H9 (cell line): ENCODE measurements around the gene TTC13. TPM values are rescaled to one million over a fixed set of nuclear protein-coding genes. Genes with fewer than 3 reads are reported as not detected.

Experiments
- DNase-seq: peaks from one replicate; pipeline ENCODE4 v3.0.0-alpha.2; 2017
- H2AFZ ChIP-seq: one replicate; pipeline ENCODE4 v1.6.1; 2013; ENCODE audit warnings: mild to moderate bottlenecking, low read length, control low read depth, moderate library complexity
- H2AK5ac ChIP-seq: 2 replicates; pipeline ENCODE4 v1.6.1; 2013; ENCODE audit warnings: low read length, control low read depth, mixed read lengths; ENCODE audit not compliant: insufficient read length
- H2BK120ac ChIP-seq: one replicate; pipeline ENCODE4 v1.6.1; 2013; ENCODE audit warnings: low read depth, mild to moderate bottlenecking, low read length, control low read depth, inconsistent platforms; ENCODE audit not compliant: poor library complexity, severe bottlenecking
- H2BK12ac ChIP-seq: 2 replicates; pipeline ENCODE4 v1.6.1; 2013; ENCODE audit warnings: low read length, control low read depth, mixed read lengths, low read depth; ENCODE audit not compliant: insufficient read length
- H2BK15ac ChIP-seq: 2 replicates; pipeline ENCODE4 v1.6.1; 2013; ENCODE audit warnings: low read depth, low read length, control low read depth
- H2BK20ac ChIP-seq: one replicate; pipeline ENCODE4 v1.6.1; 2013; ENCODE audit warnings: low read depth, mild to moderate bottlenecking, low read length, control low read depth, inconsistent platforms; ENCODE audit not compliant: poor library complexity, severe bottlenecking
- H2BK5ac ChIP-seq: 2 replicates; pipeline ENCODE4 v1.6.1; 2013; ENCODE audit warnings: low read length, control low read depth, mixed read lengths; ENCODE audit not compliant: insufficient read length
- H3K14ac ChIP-seq: 2 replicates; pipeline ENCODE4 v1.6.1; 2013; ENCODE audit warnings: low read length, control low read depth; ENCODE audit not compliant: insufficient read depth
- H3K18ac ChIP-seq: 2 replicates; pipeline ENCODE4 v1.6.1; 2013; ENCODE audit warnings: low read depth, mild to moderate bottlenecking, mixed read lengths, low read length, control low read depth; ENCODE audit not compliant: insufficient read length
- H3K23ac ChIP-seq: 2 replicates; pipeline ENCODE4 v1.6.1; 2013; ENCODE audit warnings: low read length, control low read depth, mixed read lengths, low read depth; ENCODE audit not compliant: insufficient read length
- H3K23me2 ChIP-seq: 2 replicates; pipeline ENCODE4 v1.6.1; 2013; ENCODE audit warnings: low read depth, mild to moderate bottlenecking, mixed read lengths, low read length, control low read depth; ENCODE audit not compliant: insufficient read length, poor library complexity, severe bottlenecking
- H3K27ac ChIP-seq: 2 replicates; pipeline ENCODE4 v1.5.1; 2013; ENCODE audit warnings: low read length, control low read depth, mixed read lengths, low read depth; ENCODE audit not compliant: insufficient read length
- H3K27me3 ChIP-seq: 2 replicates; pipeline ENCODE4 v1.6.1; 2013; ENCODE audit warnings: low read length, control low read depth, inconsistent platforms; ENCODE audit not compliant: insufficient read depth
- H3K4ac ChIP-seq: 2 replicates; pipeline ENCODE4 v1.6.1; 2013; ENCODE audit warnings: low read depth, mild to moderate bottlenecking, control low read depth, inconsistent platforms, low read length, moderate library complexity
- H3K4me1 ChIP-seq: 2 replicates; pipeline ENCODE4 v1.6.1; 2013; ENCODE audit warnings: low read length, control low read depth, inconsistent platforms; ENCODE audit not compliant: insufficient read depth
- H3K4me2 ChIP-seq: 2 replicates; pipeline ENCODE4 v1.6.1; 2013; ENCODE audit warnings: low read length, control low read depth, mixed read lengths; ENCODE audit not compliant: insufficient read length, insufficient read depth
- H3K56ac ChIP-seq: 2 replicates; pipeline ENCODE4 v1.6.1; 2013; ENCODE audit warnings: low read depth, mild to moderate bottlenecking, mixed read lengths, low read length, control low read depth; ENCODE audit not compliant: insufficient read length
- H3K79me1 ChIP-seq: 2 replicates; pipeline ENCODE4 v1.6.1; 2013; ENCODE audit warnings: low read depth, mild to moderate bottlenecking, moderate library complexity, low read length, control low read depth, inconsistent platforms; ENCODE audit not compliant: insufficient read depth, poor library complexity, severe bottlenecking
- H3K79me2 ChIP-seq: 2 replicates; pipeline ENCODE4 v1.6.1; 2013; ENCODE audit warnings: low read length, control low read depth, inconsistent platforms; ENCODE audit not compliant: insufficient read depth
- H3K9ac ChIP-seq: 2 replicates; pipeline ENCODE4 v1.6.1; 2013; ENCODE audit warnings: low read length, control low read depth, mixed read lengths; ENCODE audit not compliant: insufficient read length; ENCODE audit errors: extremely low read depth
- H3K9me3 ChIP-seq: one replicate; pipeline ENCODE4 v1.6.1; 2013; ENCODE audit warnings: low read depth, low read length, inconsistent platforms; ENCODE audit not compliant: control insufficient read depth
- H3T11ph ChIP-seq: one replicate; pipeline ENCODE4 v1.6.1; 2013; ENCODE audit warnings: mild to moderate bottlenecking, low read length, control low read depth, inconsistent platforms
- H4K20me1 ChIP-seq: one replicate; pipeline ENCODE4 v1.6.1; 2013; ENCODE audit not compliant: control insufficient read depth, insufficient read length, insufficient read depth
- H4K5ac ChIP-seq: 2 replicates; pipeline ENCODE4 v1.6.1; 2013; ENCODE audit warnings: low read depth, mild to moderate bottlenecking, mixed read lengths, low read length, control low read depth; ENCODE audit not compliant: insufficient read length
- H4K8ac ChIP-seq: replicated peaks from 2 replicates; pipeline ENCODE4 v1.6.1; 2013; ENCODE audit warnings: low read length, control low read depth, mixed read lengths, low read depth; ENCODE audit not compliant: insufficient read length
- H4K91ac ChIP-seq: 2 replicates; pipeline ENCODE4 v1.6.1; 2013; ENCODE audit warnings: low read depth, mild to moderate bottlenecking, moderate library complexity, mixed read lengths, low read length, control low read depth; ENCODE audit not compliant: insufficient read length
- H3K27ac Mint-ChIP-seq, 3 experiments: 2 replicates in 2 of 3; 3 replicates in 1 of 3; pipeline ENCODE4 v1.8.0; 2020 to 2021; ENCODE audit warnings: mixed read lengths in 3 of 3, mild to moderate bottlenecking in 1 of 3, moderate library complexity in 1 of 3
- H3K27me3 Mint-ChIP-seq: 2 replicates; pipeline ENCODE4 v1.8.0; 2021; ENCODE audit warnings: low read depth, mild to moderate bottlenecking, moderate library complexity, mixed read lengths
- H3K36me3 Mint-ChIP-seq, 3 experiments: 2 replicates in 2 of 3; 3 replicates in 1 of 3; pipeline ENCODE4 v1.8.0; 2020 to 2021; ENCODE audit warnings: low read depth in 3 of 3, mixed read lengths in 3 of 3; ENCODE audit not compliant: insufficient read depth in 1 of 3
- H3K4me1 Mint-ChIP-seq, 2 experiments: 2 replicates each; pipeline ENCODE4 v1.8.0; 2020; ENCODE audit warnings: mixed read lengths in 2 of 2
- H3K4me3 Mint-ChIP-seq, 2 experiments: 2 replicates in 1 of 2; 3 replicates in 1 of 2; pipeline ENCODE4 v1.8.0; 2020 to 2021; ENCODE audit warnings: mild to moderate bottlenecking in 2 of 2, mixed read lengths in 2 of 2, moderate library complexity in 1 of 2
- H3K9me3 Mint-ChIP-seq, 2 experiments: 2 replicates in 1 of 2; 3 replicates in 1 of 2; pipeline ENCODE4 v1.8.0; 2020; ENCODE audit warnings: mild to moderate bottlenecking in 2 of 2, mixed read lengths in 2 of 2, moderate library complexity in 1 of 2
- WGBS: extraction: QIAGEN DNeasy Blood & Tissue Kit; methylation state at CpG from one replicate; pipeline ENCODE4 v1.1.7; 2013; ENCODE audit warnings: missing lambda C conversion rate, low lambda C conversion rate, mixed read lengths; ENCODE audit not compliant: insufficient read length; ENCODE audit errors: extremely low coverage; 5-methylcytosine and 5-hydroxymethylcytosine counted together
- total RNA-seq: library from RNA; stranded (reverse); gene quantifications from 2 replicates; pipeline ENCODE4 v1.2.1, GENCODE V29; 2021
- TF ChIP-seq, protein P1 (sequence below): fragments of 200-600 bp; sonication (generic); conservative IDR thresholded peaks from 3 replicates; pipeline ENCODE4 v1.8.0; 2021; ENCODE audit warnings: antibody characterized with exemption, mild to moderate bottlenecking

TTC13 gene
- total RNA-seq, 1 experiment from 2014 or later, result 7.6 TPM

DNA sequence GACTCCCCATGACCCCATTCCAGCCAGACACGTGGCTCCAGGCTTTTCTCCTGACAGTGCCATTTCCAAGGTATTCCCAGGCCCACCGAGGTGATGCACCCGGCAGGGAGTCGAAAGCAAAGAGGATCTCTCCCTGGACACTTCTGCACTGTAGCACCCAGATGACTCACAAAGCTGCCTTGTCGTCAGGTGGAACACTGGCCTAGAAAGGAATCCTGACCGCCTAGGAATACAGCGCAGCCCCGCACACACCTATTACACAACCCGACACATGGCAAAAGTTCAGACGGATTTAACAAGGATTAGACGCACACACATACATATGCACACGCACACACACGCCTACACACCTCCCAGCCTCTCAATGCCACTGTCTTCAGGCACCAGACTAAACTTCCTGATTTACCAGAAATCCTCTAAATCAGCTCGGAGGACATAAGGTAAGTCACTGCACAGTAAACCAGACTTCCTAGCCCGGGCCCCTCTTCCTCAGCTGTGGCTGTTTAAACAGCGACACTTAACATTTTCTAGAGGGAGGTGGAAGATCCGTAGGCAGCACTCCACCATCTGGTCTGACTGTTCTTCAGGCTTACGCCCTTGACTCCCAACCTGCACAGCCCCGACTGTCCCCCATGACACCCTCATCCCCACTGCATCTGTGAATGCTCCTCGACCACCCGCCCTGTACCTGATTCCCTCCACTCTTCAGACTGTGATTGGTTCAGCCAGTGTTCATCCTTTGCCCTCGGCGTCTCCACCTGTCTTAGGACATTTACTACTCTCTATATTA, 48.7 kb upstream of the TTC13 start:
- Mint-ChIP-seq H3K36me3 (no peaks in the 10 kb centered on the region), H3K4me3 (no peak overlapping the region), H3K9me3 (no peaks in the 10 kb centered on the region), H3K27me3 (peaks cover 86% of the 10 kb centered on the region), H3K27ac (no peak overlapping the region; a peak in 1 of 7 replicates), H3K4me1 (peaks cover 8 to 11% of the 10 kb centered on the region in 2 experiments)
- H3K18ac ChIP-seq, result no peak overlapping the region
- H2BK5ac ChIP-seq, result no peak overlapping the region
- no peak for DNase-seq
- H3K4me2 ChIP-seq, result no peak overlapping the region
- no peak overlapping the region for H3K14ac ChIP-seq
- no peak overlapping the region for H2AFZ ChIP-seq
- no peak overlapping the region for H4K91ac ChIP-seq
- no peak overlapping the region for H2BK12ac ChIP-seq
- no peak overlapping the region for H4K5ac ChIP-seq
- H2BK15ac ChIP-seq, result no peak overlapping the region
- no peak overlapping the region for H3K56ac ChIP-seq
- no peak overlapping the region for H3T11ph ChIP-seq
- H3K79me1 ChIP-seq, result no peaks in the 10 kb centered on the region
- H2BK120ac ChIP-seq, result no peak overlapping the region
- H4K8ac ChIP-seq, result no peak overlapping the region
- no CpG with 5 or more reads among the region's 23 CpGs for WGBS
- no peaks in the 10 kb centered on the region for H3K9me3 ChIP-seq
- no peaks in the 10 kb centered on the region for H3K79me2 ChIP-seq
- H3K23me2 ChIP-seq, result no peaks in the 10 kb centered on the region
- no peak overlapping the region for H3K4ac ChIP-seq
- H2AK5ac ChIP-seq, result no peak overlapping the region
- TF ChIP-seq, protein P1, sequence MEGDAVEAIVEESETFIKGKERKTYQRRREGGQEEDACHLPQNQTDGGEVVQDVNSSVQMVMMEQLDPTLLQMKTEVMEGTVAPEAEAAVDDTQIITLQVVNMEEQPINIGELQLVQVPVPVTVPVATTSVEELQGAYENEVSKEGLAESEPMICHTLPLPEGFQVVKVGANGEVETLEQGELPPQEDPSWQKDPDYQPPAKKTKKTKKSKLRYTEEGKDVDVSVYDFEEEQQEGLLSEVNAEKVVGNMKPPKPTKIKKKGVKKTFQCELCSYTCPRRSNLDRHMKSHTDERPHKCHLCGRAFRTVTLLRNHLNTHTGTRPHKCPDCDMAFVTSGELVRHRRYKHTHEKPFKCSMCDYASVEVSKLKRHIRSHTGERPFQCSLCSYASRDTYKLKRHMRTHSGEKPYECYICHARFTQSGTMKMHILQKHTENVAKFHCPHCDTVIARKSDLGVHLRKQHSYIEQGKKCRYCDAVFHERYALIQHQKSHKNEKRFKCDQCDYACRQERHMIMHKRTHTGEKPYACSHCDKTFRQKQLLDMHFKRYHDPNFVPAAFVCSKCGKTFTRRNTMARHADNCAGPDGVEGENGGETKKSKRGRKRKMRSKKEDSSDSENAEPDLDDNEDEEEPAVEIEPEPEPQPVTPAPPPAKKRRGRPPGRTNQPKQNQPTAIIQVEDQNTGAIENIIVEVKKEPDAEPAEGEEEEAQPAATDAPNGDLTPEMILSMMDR, result no peak
- H3K27ac ChIP-seq, result no peak overlapping the region
- H3K9ac ChIP-seq, result no peak overlapping the region
- H3K27me3 ChIP-seq, result no peaks in the 10 kb centered on the region; the same call in 1 of the 2 replicates
- no peak overlapping the region for H2BK20ac ChIP-seq
- no peak overlapping the region for H3K23ac ChIP-seq
- no peaks in the 10 kb centered on the region for H4K20me1 ChIP-seq
- H3K4me1 ChIP-seq, result no peaks in the 10 kb centered on the region
